LNCAP (cell line): Measurements from ENCODE around the gene SPOUT1.

ENCODE experiments used
- CTCF ChIP-seq: fragments of 450-650 bp; IDR thresholded peaks from 2 replicates; pipeline ENCODE4 v1.5.1; 2017; ENCODE audit warnings: mild to moderate bottlenecking

The SPOUT1 gene

GRCh38 chr9:128836509-128837145 lies 7.0 kb upstream of the SPOUT1 start:
- TF ChIP-seq CTCF, result no peak

GRCh38 chr9:128835246-128836210 lies 5.9 kb upstream of the SPOUT1 start:
- TF ChIP-seq CTCF, result no peak

- TF ChIP-seq CTCF, result no peak
Measured at GRCh38 chr9:128833696-128834095, 4.1 kb upstream of the SPOUT1 start.

- TF ChIP-seq CTCF, result no peak
Measured at GRCh38 chr9:128828719-128829452, 708 bp downstream of the SPOUT1 start.

- no peak for TF ChIP-seq CTCF
Measured at GRCh38 chr9:128828267-128828666, 1.3 kb downstream of the SPOUT1 start.

- no peak for TF ChIP-seq CTCF
Measured at GRCh38 chr9:128825923-128826700, 3.5 kb downstream of the SPOUT1 start.

- no peak for TF ChIP-seq CTCF
Measured at GRCh38 chr9:128824911-128825310, 4.7 kb downstream of the SPOUT1 start.
